GM18519 (cell line): Measurements from ENCODE around the gene MMS19.
A peak's percentile ranks its signal among the peaks of the same experiment; 100 is the strongest.
"Not testable (repeated sequence)": the region's sequence is repeated elsewhere in the genome, so short reads cannot be mapped to it uniquely, and the experiment has no call there.

Source experiments
- ATAC-seq: cut with Tn5 transposase; IDR thresholded peaks from one replicate; pipeline ENCODE4 v1.9.1; 2021; ENCODE audit warnings: mild to moderate bottlenecking, moderate library complexity; ENCODE audit not compliant: unreplicated experiment, low FRiP score

Gene MMS19

GRCh38 chr10:97468781-97469180 lies 29.4 kb downstream of the MMS19 start:
- not testable (repeated sequence) for ATAC-seq

GRCh38 chr10:97468162-97468561 lies 30.1 kb downstream of the MMS19 start:
- ATAC-seq, result no peak

- ATAC-seq, result no peak
Measured at GRCh38 chr10:97466755-97467154, 31.5 kb downstream of the MMS19 start.

GRCh38 chr10:97465982-97466381 lies 32.2 kb downstream of the MMS19 start:
- ATAC-seq, result no peak

- no peak for ATAC-seq
Measured at GRCh38 chr10:97464226-97464625, 34.0 kb downstream of the MMS19 start.

- no peak for ATAC-seq
Measured at GRCh38 chr10:97463363-97464132, 34.7 kb downstream of the MMS19 start.

GRCh38 chr10:97462309-97462708 lies 35.9 kb downstream of the MMS19 start:
- no peak for ATAC-seq

GRCh38 chr10:97459933-97460332 lies 38.3 kb downstream of the MMS19 start:
- ATAC-seq, result no peak

- ATAC-seq, result no peak
Measured at GRCh38 chr10:97459111-97459510, 39.1 kb downstream of the MMS19 start.

GRCh38 chr10:97456686-97457065 lies 41.5 kb downstream of the MMS19 start:
- no peak for ATAC-seq

GRCh38 chr10:97456034-97456685 lies 42.1 kb downstream of the MMS19 start:
- no peak for ATAC-seq

GRCh38 chr10:97454330-97455036 lies 43.7 kb downstream of the MMS19 start:
- ATAC-seq, result no peak

- no peak for ATAC-seq
Measured at GRCh38 chr10:97452352-97452751, 45.9 kb downstream of the MMS19 start.

GRCh38 chr10:97451605-97452004 lies 46.6 kb downstream of the MMS19 start:
- no peak for ATAC-seq

GRCh38 chr10:97450828-97451227 lies 47.4 kb downstream of the MMS19 start:
- ATAC-seq, result no peak

- peak; percentile 95 for ATAC-seq
Measured at GRCh38 chr10:97445722-97446639, 52.2 kb downstream of the MMS19 start, which contains the start of the genes EXOSC1 and ZDHHC16. TSS of gene EXOSC1 (minus strand) at chr10:97446006. CDS start at chr10:97445985, 21 bp downstream. TSS of gene ZDHHC16 (plus strand) at chr10:97446175. CDS start at chr10:97451676, 5,501 bp downstream.

GRCh38 chr10:97445357-97445721 lies 52.9 kb downstream of the MMS19 start:
- no peak for ATAC-seq

GRCh38 chr10:97444212-97444611 lies 54.0 kb downstream of the MMS19 start:
- ATAC-seq, result no peak

GRCh38 chr10:97442277-97442676 lies 55.9 kb downstream of the MMS19 start:
- ATAC-seq, result no peak

GRCh38 chr10:97435211-97435610 lies 63.0 kb downstream of the MMS19 start:
- no peak for ATAC-seq
